NCI-H345 (cell line): ENCODE data around the gene BMP5.

Source experiments
- DNase-seq: peaks from one replicate; lab custom pipeline; 2025; lab: John Stamatoyannopoulos, UW

The BMP5 gene

DNA sequence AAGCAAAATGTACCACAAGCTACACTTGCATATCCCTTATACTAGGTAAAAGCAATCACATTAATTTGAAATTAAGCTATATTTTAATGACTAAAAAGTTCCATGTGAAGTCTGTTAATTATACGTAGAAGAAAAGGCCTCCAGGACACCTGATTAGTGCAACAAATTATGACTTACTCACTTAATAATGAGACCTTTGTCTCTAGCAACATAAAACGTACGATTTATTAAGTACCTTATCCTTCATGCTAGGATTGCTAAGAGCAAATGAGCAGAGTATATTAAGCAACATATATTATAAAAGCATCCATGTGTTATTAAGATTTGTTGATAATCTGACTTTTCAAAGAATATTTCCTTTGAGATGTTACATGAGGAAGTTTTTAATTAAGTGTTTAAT is 2.5 kb downstream of the BMP5 start:
- no peak for DNase-seq

DNA sequence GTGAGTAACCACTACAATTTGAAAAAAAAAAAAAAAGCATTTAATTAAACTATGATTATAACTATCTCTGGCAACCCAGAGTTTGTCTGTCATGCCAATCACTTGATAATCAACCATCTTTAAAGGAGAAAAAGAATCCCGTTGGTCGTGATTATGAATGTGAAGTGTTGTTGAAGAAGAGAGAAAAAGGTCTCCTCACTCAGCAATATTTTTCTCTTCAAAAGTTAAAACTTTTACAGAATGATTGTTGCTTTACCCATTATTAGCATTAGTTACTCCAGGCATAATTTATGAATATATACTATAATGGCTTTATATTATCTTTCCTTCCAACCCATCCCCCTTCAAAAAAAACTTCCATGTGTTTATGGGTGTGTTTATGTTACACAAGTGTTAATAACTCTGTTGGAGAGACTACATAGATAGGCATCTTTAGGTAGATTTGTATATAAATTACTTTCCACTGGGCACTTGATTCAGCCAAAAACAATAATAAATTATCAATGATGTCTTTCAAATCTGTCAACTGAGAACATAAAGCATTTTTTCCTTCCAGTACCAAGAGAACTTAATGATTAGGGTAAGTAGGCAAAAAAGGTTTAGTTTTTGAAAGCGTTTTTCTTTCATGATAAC is 5.1 kb downstream of the BMP5 start:
- no peak for DNase-seq

GRCh38 chr6:55869674-55870073 is 5.7 kb downstream of the BMP5 start:
- no peak for DNase-seq

- no peak for DNase-seq
Measured at GRCh38 chr6:55868771-55869479, 6.5 kb downstream of the BMP5 start.

- DNase-seq = no peak
Measured at GRCh38 chr6:55868176-55868575, 7.2 kb downstream of the BMP5 start.

DNA sequence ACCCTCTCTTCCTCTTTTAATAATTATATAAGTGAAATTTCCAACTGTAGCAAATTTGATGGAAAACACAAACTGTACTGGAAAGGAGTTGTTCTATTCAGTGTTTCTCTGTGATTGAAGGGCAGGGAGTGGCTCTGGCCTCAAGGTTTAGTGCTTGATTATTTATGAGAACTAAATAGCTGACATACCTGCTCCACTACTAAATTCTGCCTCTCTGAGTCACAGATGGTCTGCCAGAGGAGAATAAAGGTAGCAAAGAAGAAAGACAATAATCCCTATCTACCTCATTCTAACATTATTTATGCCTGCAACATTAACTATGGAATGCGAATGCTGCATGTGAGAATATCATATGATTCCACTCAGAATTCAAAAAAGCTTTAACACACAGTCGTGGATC is 9.3 kb downstream of the BMP5 start:
- no peak for DNase-seq

GRCh38 chr6:55853008-55854001 is 22.1 kb downstream of the BMP5 start:
- no peak for DNase-seq

- DNase-seq = no peak
Measured at GRCh38 chr6:55841341-55841740, 34.0 kb downstream of the BMP5 start.

DNA sequence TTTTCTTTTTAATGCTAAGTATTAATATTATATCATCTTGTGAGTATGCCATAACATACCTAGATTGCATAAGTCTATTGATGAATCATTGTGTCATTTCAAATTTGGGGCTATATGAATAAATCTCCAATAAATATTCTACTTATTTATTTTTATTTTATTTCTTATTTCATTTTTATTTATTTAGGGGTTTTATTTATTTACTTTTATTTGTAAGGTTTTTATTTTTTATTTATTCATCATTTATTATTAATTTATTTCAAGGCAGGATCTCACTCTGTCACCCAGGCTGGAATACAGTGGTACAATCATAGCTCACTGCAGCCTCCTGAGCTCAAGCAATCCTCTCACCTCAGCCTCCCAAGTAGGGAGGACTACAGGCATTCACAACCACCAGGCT is 36.3 kb downstream of the BMP5 start:
- no peak for DNase-seq

DNA sequence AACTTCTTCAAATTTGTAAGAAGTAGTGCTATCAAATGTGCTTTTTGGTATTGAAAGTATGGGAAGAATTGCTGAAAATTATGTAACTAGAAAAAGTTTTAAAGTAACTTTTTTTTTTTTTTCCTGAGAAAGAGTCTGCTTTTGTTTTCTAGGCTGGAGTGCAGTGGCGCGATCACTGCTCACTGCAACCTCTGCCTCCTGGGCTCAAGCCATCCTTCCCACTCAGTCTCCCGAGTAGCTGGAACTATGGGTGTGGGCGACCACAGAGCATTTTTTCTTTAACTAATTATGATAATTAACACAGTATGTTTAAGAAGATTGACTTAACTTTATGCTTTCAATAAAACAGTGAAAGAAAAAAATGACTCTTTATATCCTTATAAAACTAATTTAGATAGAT is 38.4 kb downstream of the BMP5 start:
- no peak for DNase-seq

GRCh38 chr6:55836481-55836880 is 38.9 kb downstream of the BMP5 start:
- DNase-seq = no peak

DNA sequence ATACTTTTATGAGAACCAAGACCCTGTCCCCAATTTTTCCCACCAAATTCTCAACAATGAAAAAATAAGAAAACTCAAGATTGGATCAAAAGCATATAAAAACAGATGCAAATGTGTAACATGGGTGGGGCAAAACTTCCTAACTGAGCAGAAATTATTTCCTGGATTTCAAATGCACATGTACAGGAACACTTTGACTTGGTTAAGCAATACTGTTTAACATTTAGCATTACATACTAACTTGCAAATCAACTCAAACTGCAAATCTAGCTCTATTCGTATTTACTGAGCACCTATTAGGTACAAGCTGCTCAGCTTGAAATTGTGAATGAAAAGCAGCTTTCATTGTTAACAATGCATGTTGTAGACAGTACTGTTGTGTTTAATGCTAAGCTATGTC is 40.2 kb downstream of the BMP5 start:
- no peak for DNase-seq

DNA sequence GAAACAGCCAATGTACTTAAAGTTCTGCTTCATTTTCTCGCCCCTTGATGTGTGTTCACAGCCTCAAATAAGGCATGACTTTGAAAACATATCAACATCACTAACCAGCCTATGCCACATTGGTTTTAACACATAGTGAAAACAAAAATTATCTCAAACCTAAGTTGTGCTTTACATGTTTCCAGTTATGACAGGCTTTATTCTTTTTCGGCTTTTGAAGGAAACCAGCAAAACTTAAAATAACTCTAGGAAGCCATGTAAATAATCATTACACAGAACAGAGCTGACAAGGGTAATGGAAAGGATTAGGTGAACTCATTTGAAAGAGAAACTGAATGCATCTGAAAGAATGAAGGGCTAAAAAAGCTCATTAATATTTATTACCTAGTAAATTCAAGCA is 42.1 kb downstream of the BMP5 start:
- no peak for DNase-seq

- no peak for DNase-seq
Measured at GRCh38 chr6:55827818-55828522, 47.4 kb downstream of the BMP5 start.

DNA sequence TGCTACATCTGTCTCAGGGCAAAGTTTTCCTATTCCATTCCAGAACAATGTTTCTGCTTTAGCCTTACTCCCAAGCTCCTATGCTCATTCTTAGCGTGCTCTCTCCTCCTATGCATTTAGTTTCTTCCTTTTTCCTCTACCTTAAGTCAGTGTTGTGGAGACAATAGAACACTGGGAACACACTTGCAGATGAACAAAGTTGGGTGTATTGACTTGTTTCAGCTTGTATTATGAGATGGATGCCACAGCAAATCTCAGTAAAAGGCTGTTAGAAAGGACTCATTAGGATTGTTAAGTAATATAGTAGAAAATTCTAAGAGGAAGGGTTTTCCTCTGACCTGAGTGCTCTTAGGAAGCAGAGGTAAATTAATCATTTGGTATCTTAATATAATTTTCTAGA is 48.4 kb downstream of the BMP5 start:
- no peak for DNase-seq

GRCh38 chr6:55825402-55826051 is 49.9 kb downstream of the BMP5 start:
- no peak for DNase-seq

DNA sequence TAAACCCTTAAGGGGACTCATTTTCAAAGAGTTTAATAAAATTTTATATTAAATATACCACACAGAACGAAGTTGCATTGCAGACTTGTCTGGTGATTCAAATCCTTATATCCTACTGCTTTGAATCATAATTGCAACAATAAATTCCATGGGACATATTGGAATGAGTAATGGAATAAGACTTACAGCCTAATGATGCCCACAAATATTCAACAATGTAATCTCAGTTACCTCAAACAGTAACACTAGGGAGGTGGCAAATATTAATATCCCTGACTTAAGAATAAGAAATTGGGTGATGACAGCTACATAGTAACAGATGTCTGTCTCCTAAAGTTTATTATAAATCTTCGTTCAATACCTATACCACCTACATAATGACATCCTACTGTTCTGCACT is 52.6 kb downstream of the BMP5 start:
- no peak for DNase-seq

DNA sequence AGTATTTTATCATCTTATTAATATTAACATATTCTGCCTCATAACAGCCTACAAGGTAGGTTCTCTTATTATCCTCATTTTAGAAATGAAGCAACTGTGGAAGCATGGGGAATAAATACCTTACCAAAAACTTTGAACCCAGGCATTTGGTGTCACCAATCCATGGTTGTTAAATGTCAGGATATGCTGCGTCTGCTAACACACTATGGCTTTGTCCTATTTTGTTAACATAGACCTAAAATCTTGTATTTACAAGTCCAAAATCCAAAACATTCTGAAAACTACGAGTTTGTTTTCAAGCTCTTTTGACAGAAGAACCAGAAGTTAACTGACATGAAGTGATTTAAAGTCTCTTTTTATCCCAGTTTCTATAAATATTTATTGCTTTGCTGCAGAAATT is 53.4 kb downstream of the BMP5 start:
- no peak for DNase-seq

GRCh38 chr6:55820696-55821095 is 54.7 kb downstream of the BMP5 start:
- no peak for DNase-seq

DNA sequence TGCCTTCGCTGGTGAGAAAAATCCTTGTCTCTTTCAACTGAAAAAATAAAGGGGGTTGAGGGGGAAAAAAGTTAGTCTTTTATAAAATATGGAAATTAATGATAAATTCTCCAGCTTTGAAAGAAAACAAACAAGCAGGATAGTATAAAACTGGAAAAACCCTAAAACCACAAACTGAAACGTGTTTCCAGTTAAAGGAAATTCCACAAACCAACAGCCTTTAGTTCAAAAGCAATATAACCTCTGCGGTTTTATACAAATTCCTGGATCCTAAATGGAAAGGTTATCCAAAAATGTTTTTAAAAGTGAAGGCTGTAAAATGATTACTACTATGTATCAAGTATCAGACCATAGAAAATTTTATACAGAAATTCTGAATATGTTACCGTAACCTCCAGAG is 55.6 kb downstream of the BMP5 start:
- DNase-seq = no peak

GRCh38 chr6:55818482-55818881 is 56.9 kb downstream of the BMP5 start:
- no peak for DNase-seq

- DNase-seq = no peak
Measured at GRCh38 chr6:55812509-55812908, 62.9 kb downstream of the BMP5 start.
